Vagina (tissue), 2 donors: ENCODE measurements around the gene PPP1CA. TPM values are rescaled to one million over a fixed set of nuclear protein-coding genes. Genes with fewer than 3 reads are reported as not detected.

Experiments used
- DNase-seq, 2 donors: peaks; one replicate each; pipeline ENCODE4 v3.0.0-alpha.2; 2017; ENCODE audit errors: extremely low spot score in 2 of 2
- H3K27ac ChIP-seq: fragments of 200-600 bp; sonication (generic); one replicate; pipeline ENCODE4 v1.5.1; 2019
- H3K27me3 ChIP-seq: fragments of 200-600 bp; sonication (generic); one replicate; pipeline ENCODE4 v1.5.1; 2019
- H3K36me3 ChIP-seq, 2 donors: fragments of 200-600 bp; sonication (generic); one replicate each; pipeline ENCODE4 v1.5.1; 2017 to 2019
- H3K4me1 ChIP-seq: fragments of 200-600 bp; sonication (generic); one replicate; pipeline ENCODE4 v1.5.1; 2019
- H3K4me3 ChIP-seq, 2 donors: fragments of 200-600 bp; sonication (generic); 1 replicate in 1 of 2; 2 replicates in 1 of 2; pipeline ENCODE4 v1.5.1; 2016 to 2019
- H3K9me3 ChIP-seq: fragments of 200-600 bp; sonication (generic); one replicate; pipeline ENCODE4 v1.5.1; 2019
- CTCF ChIP-seq, 3 experiments: fragments of 450-650 bp in 2 of 3; fragments of 200-600 bp in 1 of 3; sonication (generic) in 1 of 3; IDR thresholded peaks; one replicate each; pipeline ENCODE4 v1.5.1; 2017 to 2019; ENCODE audit warnings: antibody characterized with exemption in 3 of 3, mild to moderate bottlenecking in 2 of 3, moderate library complexity in 2 of 3
- POLR2A ChIP-seq, 2 donors: fragments of 450-650 bp; IDR thresholded peaks; one replicate each; pipeline ENCODE4 v1.6.1; 2017; ENCODE audit warnings: antibody characterized with exemption in 2 of 2, mild to moderate bottlenecking in 2 of 2, moderate library complexity in 2 of 2
- POLR2AphosphoS5 ChIP-seq, 2 donors: sonication (generic); formaldehyde crosslinking; IDR thresholded peaks; one replicate each; pipeline ENCODE4 v1.9.0; 2017; ENCODE audit warnings: antibody characterized with exemption in 2 of 2, mild to moderate bottlenecking in 2 of 2, low read depth in 1 of 2; ENCODE audit not compliant: insufficient read depth in 1 of 2
- intact Hi-C: fragments of 100-400 bp; cut with DNase I; formaldehyde crosslinking; loops from one replicate; pipeline ENCODE4 v1.15.1; 2023
- total RNA-seq: library from RNA; depleted of rRNA; stranded (reverse); fragments of >200 nt; gene quantifications from one replicate; pipeline ENCODE4 v1.2.3, GENCODE V29; 2016

The PPP1CA gene
- total RNA-seq, 1 donor from 2014 or later, result 102 TPM

DNA sequence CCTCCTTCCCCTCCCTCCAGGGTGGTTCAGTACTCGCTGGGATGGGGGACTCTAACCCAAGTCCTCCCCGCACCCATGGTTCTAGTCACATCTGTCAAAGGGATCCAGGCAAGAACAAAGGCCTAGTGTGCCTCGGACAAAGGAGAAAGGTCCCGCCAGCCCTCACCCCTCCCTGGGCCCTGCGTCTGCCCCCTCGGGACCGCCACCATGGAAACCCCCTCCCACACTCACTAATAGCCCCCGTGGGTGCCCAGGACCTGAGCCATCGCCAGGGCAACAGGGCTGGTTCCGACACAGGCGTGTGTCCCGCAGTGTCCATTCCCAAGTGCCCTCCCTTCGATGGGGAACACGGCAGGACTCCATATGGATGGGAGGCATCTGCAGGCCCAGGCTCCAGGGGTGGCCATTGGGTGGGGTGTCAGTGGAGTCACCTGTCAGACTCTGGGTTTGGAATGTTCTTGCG is 8.7 kb upstream of the PPP1CA start:
- Histone ChIP-seq H3K4me1 (peaks cover 8% of the 10 kb centered on the region), H3K9me3 (no peaks in the 10 kb centered on the region), H3K4me3 (no peak overlapping the region), H3K36me3 (no peaks in the 10 kb centered on the region), H3K27me3 (peaks cover 5% of the 10 kb centered on the region), H3K27ac (no peak overlapping the region)
- intact Hi-C loops, result no loop called here
- no peak for DNase-seq
- TF ChIP-seq CTCF (IDR thresholded peaks at IDR 0.05) (no peak), POLR2A (IDR thresholded peaks at IDR 0.05) (no peak), POLR2AphosphoS5 (IDR thresholded peaks at IDR 0.05; ENCODE audit: insufficient read depth in 1 of 2, low read depth in 1 of 2) (no peak)

DNA sequence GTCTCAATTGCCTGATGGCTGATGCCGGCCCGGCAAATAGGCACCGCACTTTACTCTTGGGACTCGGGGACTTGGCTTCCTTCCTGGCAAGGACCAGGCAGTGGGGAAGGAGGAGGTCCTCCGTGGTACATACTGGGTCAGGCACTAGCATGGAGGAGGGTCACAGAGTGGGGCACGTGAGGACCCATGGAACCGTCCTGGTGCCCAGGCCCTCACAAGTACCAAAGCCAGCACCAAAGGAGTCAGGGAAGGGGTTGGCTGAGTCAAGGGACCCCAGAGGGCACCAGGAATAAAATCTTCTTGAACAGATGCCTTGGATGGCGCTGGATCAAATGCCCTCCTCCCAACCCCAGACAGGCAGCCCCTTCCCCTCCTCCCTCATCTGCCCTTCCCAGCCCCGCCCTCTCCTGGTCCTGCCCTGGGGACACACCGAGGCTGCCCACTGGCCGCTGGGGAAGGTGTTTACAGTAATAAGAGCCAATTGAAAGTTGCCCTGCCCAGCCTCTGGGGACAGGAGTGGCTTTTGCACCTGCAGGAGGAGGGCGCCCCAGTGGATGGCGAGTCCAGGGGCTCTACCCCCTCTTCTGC is 8.2 kb upstream of the PPP1CA start:
- H3K9me3 ChIP-seq, result no peaks in the 10 kb centered on the region
- no peaks in the 10 kb centered on the region for H3K36me3 ChIP-seq
- DNase-seq, result no peak
- TF ChIP-seq CTCF (IDR thresholded peaks at IDR 0.05) (no peak), POLR2A (IDR thresholded peaks at IDR 0.05) (no peak), POLR2AphosphoS5 (IDR thresholded peaks at IDR 0.05; ENCODE audit: insufficient read depth in 1 of 2, low read depth in 1 of 2) (no peak)
- no peak overlapping the region for H3K4me3 ChIP-seq
- H3K4me1 ChIP-seq, result peaks cover 3% of the 10 kb centered on the region
- no peak overlapping the region for H3K27ac ChIP-seq
- peaks cover 1% of the 10 kb centered on the region for H3K27me3 ChIP-seq
- intact Hi-C loops, result loop anchor here (10.0 kb wide), 2 partner anchors 55 to 205 kb away; partner anchors contain the start of gene TMEM134

GRCh38 chr11:67409261-67409666 is 7.6 kb upstream of the PPP1CA start:
- intact Hi-C loops, result loop anchor here (10.0 kb wide), 2 partner anchors 56 to 206 kb away; partner anchors contain the start of gene TMEM134
- no peak overlapping the region for H3K4me3 ChIP-seq
- TF ChIP-seq POLR2A (IDR thresholded peaks at IDR 0.05) (no peak), POLR2AphosphoS5 (IDR thresholded peaks at IDR 0.05; ENCODE audit: insufficient read depth in 1 of 2, low read depth in 1 of 2) (peak in 1 of 2 donors; percentile 27)
- no peaks in the 10 kb centered on the region for H3K4me1 ChIP-seq
- H3K36me3 ChIP-seq, result no peaks in the 10 kb centered on the region
- H3K9me3 ChIP-seq, result no peaks in the 10 kb centered on the region
- H3K27me3 ChIP-seq, result no peaks in the 10 kb centered on the region
- DNase-seq, result no peak
- no peak overlapping the region for H3K27ac ChIP-seq

GRCh38 chr11:67408437-67409200 is 7.0 kb upstream of the PPP1CA start:
- H3K4me3 ChIP-seq, result no peak overlapping the region
- no peaks in the 10 kb centered on the region for H3K27me3 ChIP-seq
- no peak for TF ChIP-seq POLR2A (IDR thresholded peaks at IDR 0.05)
- no peak for TF ChIP-seq CTCF (IDR thresholded peaks at IDR 0.05)
- TF ChIP-seq POLR2AphosphoS5 (IDR thresholded peaks at IDR 0.05; ENCODE audit: insufficient read depth in 1 of 2, low read depth in 1 of 2), result no peak
- H3K4me1 ChIP-seq, result no peaks in the 10 kb centered on the region
- no peak for DNase-seq
- no peak overlapping the region for H3K27ac ChIP-seq
- no peaks in the 10 kb centered on the region for H3K9me3 ChIP-seq
- no peaks in the 10 kb centered on the region for H3K36me3 ChIP-seq
- intact Hi-C loops, result loop anchor here (10.0 kb wide), 2 partner anchors 56 to 206 kb away; partner anchors contain the start of gene TMEM134

DNA sequence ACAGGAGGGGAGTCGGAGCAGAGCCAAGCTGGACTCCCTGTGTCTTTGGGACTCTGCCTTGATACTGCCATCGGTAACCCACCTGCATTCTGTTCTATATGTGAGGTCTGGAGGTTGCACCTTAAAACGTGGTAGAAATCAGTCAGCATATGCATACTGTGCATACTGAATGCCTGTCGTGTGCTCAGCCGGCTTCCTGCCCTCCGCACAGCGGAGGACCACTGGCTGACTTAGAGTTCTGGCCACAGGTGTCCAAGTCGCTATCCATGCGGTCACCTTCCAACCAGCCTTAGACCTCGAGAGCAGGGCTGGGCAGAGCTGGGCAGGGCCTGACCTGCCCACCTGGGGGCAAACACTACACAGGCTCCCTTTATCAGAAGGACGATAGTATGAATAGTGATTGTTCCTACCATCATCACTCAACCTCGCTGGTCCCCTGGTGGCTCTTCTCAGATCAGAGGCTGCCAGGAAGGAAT is 6.1 kb upstream of the PPP1CA start:
- no peak for DNase-seq
- H3K36me3 ChIP-seq, result no peaks in the 10 kb centered on the region
- no peaks in the 10 kb centered on the region for H3K9me3 ChIP-seq
- peaks cover 4% of the 10 kb centered on the region for H3K4me1 ChIP-seq
- no peaks in the 10 kb centered on the region for H3K27me3 ChIP-seq
- no peak overlapping the region for H3K4me3 ChIP-seq
- intact Hi-C loops, result loop anchor here (10.0 kb wide), 2 partner anchors 57 to 207 kb away; partner anchors contain the start of gene TMEM134
- no peak overlapping the region for H3K27ac ChIP-seq
- TF ChIP-seq CTCF (IDR thresholded peaks at IDR 0.05) (no peak), POLR2AphosphoS5 (IDR thresholded peaks at IDR 0.05; ENCODE audit: insufficient read depth in 1 of 2, low read depth in 1 of 2) (no peak), POLR2A (IDR thresholded peaks at IDR 0.05) (no peak)
